HL-60/S4 (cell line): ENCODE results near the gene SLC30A3.

ENCODE experiments used
- in situ Hi-C: fragments of 300-500 bp; cut with MboI; formaldehyde crosslinking; loops from 2 replicates; pipeline ENCODE4 v1.14.3; 2022; ENCODE audit warnings: low sequenced_read_pairs

SLC30A3 gene

DNA sequence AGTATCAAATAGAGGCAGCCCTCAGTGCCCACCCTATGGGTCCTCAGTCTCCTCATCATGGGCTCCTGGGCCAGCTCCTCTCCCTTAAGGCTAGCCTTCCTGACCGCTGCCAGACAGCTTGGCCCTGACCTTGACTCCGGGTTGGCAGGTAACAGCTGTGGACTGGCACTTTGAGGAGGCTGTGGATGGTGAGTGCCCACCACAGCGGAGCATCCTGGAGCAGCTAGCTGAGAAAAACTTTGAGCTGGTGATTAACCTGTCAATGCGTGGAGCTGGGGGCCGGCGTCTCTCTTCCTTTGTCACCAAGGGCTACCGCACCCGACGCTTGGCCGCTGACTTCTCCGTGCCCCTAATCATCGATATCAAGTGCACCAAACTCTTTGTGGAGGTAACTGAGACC is 26.7 kb downstream of the SLC30A3 start:
- in situ Hi-C loops, result no loop called here

DNA sequence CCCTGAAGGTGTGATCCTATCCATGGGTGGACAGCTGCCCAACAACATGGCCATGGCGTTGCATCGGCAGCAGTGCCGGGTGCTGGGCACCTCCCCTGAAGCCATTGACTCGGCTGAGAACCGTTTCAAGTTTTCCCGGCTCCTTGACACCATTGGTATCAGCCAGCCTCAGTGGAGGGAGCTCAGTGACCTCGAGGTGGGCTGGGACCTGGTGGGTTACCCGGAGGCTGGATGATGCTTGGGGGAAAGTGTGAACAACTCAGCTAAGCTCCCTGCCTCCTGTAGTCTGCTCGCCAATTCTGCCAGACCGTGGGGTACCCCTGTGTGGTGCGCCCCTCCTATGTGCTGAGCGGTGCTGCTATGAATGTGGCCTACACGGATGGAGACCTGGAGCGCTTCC is 29.5 kb downstream of the SLC30A3 start:
- in situ Hi-C loops, result no loop called here

GRCh38 chr2:27231921-27232320 is 30.9 kb downstream of the SLC30A3 start:
- in situ Hi-C loops, result no loop called here

DNA sequence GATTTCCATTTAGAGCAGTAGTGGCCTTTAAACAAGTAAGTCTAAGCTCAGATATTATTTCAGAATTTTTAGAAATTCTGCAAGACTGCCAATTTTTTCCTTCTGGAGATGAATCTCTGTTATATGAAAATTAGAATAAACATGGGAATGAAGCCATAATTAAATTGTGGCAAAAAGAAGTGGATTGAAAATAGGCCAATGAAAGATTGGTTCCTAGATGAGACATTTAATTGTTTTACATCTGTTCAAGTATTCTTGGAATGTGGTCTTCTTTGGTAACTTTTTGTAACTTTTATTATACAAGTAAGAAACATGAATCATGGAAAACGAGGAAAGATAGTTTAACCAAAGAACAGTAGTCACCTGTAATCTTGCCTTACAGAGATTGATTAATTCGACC is 35.3 kb downstream of the SLC30A3 start:
- in situ Hi-C loops, result no loop called here

- in situ Hi-C loops, result no loop called here
These were observed 37.3 kb downstream of the SLC30A3 start for GRCh38 chr2:27225526-27225925.

DNA sequence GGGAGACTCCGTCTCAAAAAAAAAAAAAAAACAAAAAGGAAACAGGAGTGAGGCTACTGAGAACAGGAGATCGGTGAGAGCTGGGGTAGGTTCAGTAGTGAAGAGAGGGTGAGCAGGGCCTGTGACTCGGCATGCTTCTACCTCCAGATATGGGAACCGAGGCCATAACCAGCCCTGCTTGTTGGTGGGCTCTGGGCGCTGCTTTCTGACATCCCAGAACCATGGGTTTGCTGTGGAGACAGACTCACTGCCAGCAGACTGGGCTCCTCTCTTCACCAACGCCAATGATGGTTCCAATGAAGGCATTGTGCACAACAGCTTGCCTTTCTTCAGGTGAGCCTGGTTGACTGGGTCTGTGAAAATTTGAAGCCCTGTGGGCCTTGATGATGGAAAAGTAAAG is 39.4 kb downstream of the SLC30A3 start:
- in situ Hi-C loops, result no loop called here

- in situ Hi-C loops, result no loop called here
These were observed 40.4 kb downstream of the SLC30A3 start for GRCh38 chr2:27222407-27222806.

DNA sequence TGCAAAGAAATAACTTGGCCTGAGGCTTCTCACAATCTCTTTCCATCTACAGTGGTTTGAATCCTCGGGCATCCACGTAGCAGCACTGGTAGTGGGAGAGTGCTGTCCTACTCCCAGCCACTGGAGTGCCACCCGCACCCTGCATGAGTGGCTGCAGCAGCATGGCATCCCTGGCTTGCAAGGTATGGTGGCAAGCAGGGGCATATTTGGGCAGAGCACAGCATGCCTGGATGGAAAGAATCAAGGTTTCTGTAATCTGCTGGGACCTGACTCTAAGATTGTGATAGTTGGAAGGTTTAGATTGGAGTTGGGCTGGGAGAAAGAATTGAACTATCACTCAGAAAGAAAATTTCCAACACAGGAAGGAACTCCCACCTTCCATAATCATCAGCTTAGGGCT is 41.7 kb downstream of the SLC30A3 start:
- in situ Hi-C loops, result no loop called here

DNA sequence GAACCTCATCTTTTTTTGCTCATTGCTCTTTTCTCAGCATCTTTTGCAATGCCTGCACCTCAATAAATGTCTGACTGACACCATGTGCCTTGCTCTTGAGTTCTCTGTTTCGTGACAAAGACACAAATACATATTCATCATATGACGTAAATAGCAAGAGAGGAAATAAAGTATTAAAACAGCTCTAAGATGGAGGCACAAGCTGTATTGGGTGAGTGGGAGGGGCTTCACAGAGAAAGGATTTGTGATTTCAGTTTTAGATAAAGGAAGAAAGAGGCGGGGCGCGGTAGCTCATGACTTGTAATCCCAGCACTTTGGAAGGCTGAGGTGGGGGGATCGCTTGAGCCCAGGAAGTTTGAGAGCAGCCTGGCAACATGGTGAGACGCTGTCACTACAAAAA is 42.8 kb downstream of the SLC30A3 start:
- in situ Hi-C loops, result no loop called here

- in situ Hi-C loops, result no loop called here
These were observed 43.8 kb downstream of the SLC30A3 start for GRCh38 chr2:27219091-27219490.

- in situ Hi-C loops, result no loop called here
These were observed 44.2 kb downstream of the SLC30A3 start for GRCh38 chr2:27218614-27219013.

DNA sequence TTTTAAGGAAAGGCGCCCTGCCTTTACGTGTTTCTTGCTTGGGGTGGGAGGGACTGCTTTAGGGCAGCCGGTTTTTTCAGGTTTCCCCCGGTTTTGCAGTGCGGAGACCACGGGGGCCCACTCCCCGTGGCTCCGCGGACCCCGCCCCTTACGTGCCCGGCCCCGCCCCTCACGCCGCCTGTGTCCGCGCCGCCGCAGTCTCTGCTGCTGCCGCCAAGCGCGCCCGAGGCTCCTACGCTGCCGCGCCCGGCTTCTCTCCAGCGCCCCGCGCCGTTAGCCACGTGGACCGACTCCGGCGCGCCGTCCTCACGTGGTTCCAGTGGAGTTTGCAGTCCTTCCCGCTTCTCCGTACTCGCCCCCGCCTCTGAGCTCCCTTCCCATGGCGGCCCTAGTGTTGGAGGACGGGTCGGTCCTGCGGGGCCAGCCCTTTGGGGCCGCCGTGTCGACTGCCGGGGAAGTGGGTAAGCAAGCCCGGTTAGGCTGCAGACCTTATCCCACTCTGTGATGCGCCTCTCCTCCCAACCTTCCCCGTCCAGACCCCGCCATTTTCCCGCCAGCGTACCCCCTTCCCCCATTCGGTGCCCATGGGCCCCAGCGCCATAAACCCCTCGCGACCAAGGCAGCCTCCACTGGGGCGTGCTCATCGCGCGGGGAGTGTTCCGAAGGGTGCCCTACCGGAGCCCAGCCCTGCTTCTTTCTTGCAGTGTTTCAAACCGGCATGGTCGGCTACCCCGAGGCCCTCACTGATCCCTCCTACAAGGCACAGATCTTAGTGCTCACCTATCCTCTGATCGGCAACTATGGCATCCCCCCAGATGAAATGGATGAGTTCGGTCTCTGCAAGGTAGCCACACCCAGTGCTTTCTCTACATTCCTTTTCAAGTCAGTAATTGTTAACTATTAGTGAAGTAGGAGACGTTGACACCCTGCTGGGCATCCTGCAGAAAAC is 45.4 kb downstream of the SLC30A3 start, which contains the start of gene CAD:
TSS of gene CAD (plus strand) at position 197 of the 949 bp plus-strand sequence. CDS start at position 380, 183 bp downstream.
- in situ Hi-C loops, result no loop called here

DNA sequence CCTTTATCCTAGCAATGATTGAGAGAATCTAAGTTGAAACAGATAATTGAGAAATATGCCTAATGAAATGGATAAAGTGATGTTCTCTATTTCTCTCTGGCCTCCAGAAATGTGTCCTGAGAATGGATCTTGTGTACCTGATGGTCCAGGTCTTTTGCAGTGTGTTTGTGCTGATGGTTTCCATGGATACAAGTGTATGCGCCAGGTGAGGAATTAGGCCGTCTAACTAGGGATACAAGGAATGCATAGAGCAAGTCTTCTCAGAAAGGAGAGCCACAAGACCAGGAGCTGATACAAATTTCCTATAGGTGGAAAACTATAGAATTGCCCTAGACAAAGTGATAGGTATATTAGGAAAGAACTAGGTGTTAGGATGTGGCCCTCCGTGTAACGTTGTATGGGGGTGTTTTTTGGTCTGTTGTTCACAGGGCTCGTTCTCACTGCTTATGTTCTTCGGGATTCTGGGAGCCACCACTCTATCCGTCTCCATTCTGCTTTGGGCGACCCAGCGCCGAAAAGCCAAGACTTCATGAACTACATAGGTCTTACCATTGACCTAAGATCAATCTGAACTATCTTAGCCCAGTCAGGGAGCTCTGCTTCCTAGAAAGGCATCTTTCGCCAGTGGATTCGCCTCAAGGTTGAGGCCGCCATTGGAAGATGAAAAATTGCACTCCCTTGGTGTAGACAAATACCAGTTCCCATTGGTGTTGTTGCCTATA is 46.3 kb downstream of the SLC30A3 start:
- in situ Hi-C loops, result no loop called here

DNA sequence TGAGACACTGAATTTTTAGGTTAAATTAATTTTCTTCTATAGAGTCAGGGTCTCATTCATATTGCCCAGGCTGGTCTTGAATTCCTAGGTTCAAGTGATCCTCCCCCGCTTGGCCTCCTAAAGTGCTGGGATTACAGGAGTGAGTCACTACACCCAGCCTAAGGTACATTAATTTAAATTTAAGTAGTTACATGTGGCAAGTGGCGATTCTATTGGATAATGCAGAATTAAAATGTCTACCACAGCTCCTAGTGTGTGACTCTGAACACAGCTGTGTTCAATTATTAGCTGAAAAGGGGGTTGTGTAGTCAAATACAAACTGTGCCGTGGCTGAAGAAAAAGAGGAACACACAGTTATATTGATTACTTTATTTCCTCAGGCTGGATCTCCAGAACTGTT is 47.9 kb downstream of the SLC30A3 start:
- in situ Hi-C loops, result no loop called here

GRCh38 chr2:27212626-27213471 is 50.0 kb downstream of the SLC30A3 start:
- in situ Hi-C loops, result no loop called here

- in situ Hi-C loops, result no loop called here
These were observed 50.8 kb downstream of the SLC30A3 start, which contains the start of the genes ATRAID and SLC5A6 for GRCh38 chr2:27211943-27212625. Gene ATRAID, plus strand, starts transcription at chr2:27212041. Its CDS starts 328 bp downstream, at chr2:27212369. Gene SLC5A6, minus strand, starts transcription at chr2:27212268. Its CDS starts 4,618 bp downstream, at chr2:27207650.

DNA sequence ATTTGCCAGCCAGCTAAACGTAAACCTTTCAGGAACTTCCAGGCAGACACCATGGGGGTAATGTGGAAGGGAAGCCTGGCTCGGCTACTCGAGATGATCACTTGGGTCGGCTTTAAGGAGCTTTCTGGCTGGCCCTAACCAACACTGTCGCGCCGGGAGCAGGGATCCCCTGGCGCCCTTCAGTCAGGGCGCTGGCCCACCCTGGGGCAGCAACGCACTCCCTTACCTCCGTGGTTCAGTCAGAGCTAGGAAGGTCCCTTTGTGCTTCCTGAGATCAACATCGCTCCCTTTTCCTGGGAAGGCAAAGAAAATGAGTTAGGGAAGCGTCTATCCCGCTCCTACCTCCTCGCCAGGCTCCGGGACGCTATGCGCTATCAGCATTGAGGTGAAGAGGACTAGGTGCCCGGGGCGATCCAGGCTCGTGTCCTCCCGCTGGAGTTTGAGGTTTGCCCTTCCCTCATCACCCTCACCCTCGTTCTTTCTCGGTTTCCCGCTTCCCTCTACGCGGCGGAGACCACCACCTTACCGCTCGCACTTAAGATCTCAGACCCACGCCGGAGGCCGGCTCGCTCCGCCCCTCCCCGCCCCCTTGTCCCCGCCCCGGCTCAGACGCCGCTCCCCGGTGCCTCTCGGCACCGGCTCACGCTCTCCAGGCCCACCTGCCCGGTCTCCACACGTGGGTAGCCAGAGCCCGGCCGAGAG is 51.5 kb downstream of the SLC30A3 start:
- in situ Hi-C loops, result no loop called here

DNA sequence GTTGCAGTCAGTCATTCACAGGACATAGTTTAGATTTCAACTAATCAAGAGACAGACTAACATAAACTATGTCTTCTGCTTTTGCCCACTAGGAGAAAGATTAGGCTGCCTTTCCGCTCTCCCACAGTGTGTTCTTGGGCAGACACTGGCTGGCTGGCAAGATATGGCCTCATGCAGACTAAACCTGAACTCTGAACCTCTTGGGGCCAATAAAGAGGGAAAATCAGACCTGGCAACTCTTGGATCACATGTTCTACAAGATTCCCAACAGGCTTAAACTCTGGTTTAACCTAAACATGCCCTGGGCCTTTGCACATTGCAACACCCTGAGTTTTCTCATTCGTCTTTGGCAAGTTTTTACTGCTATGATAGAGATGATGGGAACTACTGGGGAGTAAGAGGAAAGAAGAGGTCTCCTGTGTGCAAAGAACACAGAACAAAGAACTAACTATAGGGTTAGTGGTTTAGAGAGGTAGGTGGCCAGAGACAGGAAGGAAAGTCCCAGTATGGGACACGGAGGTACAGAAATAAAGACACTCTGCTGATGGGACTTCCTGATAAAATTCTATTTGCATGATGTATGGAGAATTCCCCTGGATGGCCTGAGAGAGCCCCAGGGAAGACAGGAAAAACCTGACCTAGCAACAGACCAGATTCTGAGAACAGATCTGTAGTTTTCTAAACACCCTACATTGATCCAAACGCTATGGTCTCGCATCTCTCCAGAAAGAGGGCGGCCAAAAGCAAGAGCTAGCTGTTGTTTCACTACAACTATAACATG is 53.0 kb downstream of the SLC30A3 start:
- in situ Hi-C loops, result no loop called here

DNA sequence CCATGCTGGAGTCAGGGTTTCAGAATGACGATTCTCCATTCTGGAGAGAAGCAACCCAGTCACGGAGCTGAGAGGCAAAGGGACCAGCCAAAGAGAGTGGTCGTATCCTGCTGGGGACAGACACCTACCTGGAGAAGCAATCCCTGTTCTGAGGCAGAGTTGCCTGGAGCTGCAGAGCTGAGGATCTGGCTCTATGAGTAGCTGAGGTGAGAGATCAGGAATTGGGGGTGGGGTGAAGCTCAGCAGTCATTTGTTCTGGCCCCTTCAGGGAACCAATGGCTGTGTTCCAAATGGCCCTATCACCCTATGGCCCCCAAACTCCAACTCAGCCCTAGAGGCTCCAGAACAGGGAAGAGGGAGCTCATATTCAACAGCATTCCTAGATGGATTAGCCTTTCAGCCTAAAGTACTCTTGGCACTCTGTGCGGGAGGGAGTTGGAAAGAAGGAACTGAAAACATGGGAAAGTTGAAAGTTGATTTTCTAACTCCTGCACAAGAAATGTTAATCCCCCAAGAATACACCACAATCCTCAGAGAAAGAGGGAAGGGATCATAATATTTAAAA is 54.3 kb downstream of the SLC30A3 start:
- in situ Hi-C loops, result no loop called here
